Endothelial cell of umbilical vein (primary cell): Measurements from ENCODE around the gene GXYLT2. TPM values are rescaled to one million over a fixed set of nuclear protein-coding genes. Genes with fewer than 3 reads are reported as not detected.

Source experiments
- Bru-seq: library from RNA; stranded (reverse); fragments of 400-500 nt; gene quantifications from one replicate; lab custom pipeline; 2021; lab: Mats Ljungman, UMichigan
- BruChase-seq, 2 experiments: library from RNA; stranded (reverse); fragments of 400-500 nt; gene quantifications; one replicate each; lab custom pipeline; 2021; lab: Mats Ljungman, UMichigan
- BruUV-seq: library from RNA; stranded (reverse); fragments of 400-500 nt; replicated peaks from 2 replicates; lab custom pipeline; 2021; lab: Mats Ljungman, UMichigan
- CTCF ChIA-PET: fragments of 300-600, 350-600 bp; sonication (Branson Sonifier 250); formaldehyde crosslinking; loops from one replicate; lab custom pipeline; 2021; ENCODE audit warnings: antibody characterized with exemption, inconsistent platforms; lab: Charles Lee
- POLR2A ChIA-PET: fragments of 300-600, 350-600 bp; sonication (Branson Sonifier 250); formaldehyde crosslinking; loops from one replicate; lab custom pipeline; 2021; ENCODE audit warnings: antibody characterized with exemption, inconsistent platforms; lab: Charles Lee
- DNase-seq: peaks from one replicate; pipeline ENCODE4 v3.0.0-alpha.2; 2011; ENCODE audit warnings: low read depth, low spot score
- FAIRE-seq: peaks from 2 replicates; lab custom pipeline; 2011; peaks lifted over from hg19 to GRCh38; lab: Jason Lieb, UNC
- H2AFZ ChIP-seq: 2 replicates; pipeline ENCODE4 v1.6.0; 2012; ENCODE audit warnings: low read depth, low read length, control low read depth, inconsistent platforms
- H3K27ac ChIP-seq: 2 replicates; pipeline ENCODE4 v1.5.1; 2011; ENCODE audit warnings: low read depth, mild to moderate bottlenecking, control low read depth, low read length, moderate library complexity; ENCODE audit not compliant: insufficient read depth
- H3K27me3 ChIP-seq, 2 experiments: 2 replicates each; pipeline versions ENCODE4 v1.6.0 to v1.6.1; 2011; ENCODE audit warnings: low read length in 2 of 2, mixed read lengths in 1 of 2; ENCODE audit not compliant: control insufficient read depth in 2 of 2, insufficient read depth in 2 of 2
- H3K36me3 ChIP-seq, 2 experiments: 2 replicates in 1 of 2; 3 replicates in 1 of 2; pipeline ENCODE4 v1.5.1; 2011; ENCODE audit warnings: low read length in 2 of 2, mild to moderate bottlenecking in 1 of 2, moderate library complexity in 1 of 2; ENCODE audit not compliant: control insufficient read depth in 2 of 2, insufficient read depth in 2 of 2; ENCODE audit errors: extremely low read depth in 1 of 2
- H3K4me1 ChIP-seq: 3 replicates; pipeline ENCODE4 v1.5.1; 2011; ENCODE audit warnings: mild to moderate bottlenecking, low read length; ENCODE audit not compliant: control insufficient read depth, insufficient read depth; ENCODE audit errors: extremely low read depth
- H3K4me2 ChIP-seq: 2 replicates; pipeline ENCODE4 v1.6.1; 2011; ENCODE audit warnings: low read length, control low read depth, mixed read lengths; ENCODE audit not compliant: insufficient read depth
- H3K4me3 ChIP-seq, 3 experiments: fragments of 200-600 bp in 1 of 3; sonication (generic), shearing (Covaris generic) in 1 of 3; replicated peaks in 1 of 3; 2 replicates each; pipeline ENCODE4 v1.5.1; 2011 to 2016; ENCODE audit warnings: control low read depth in 3 of 3, low read length in 3 of 3, mild to moderate bottlenecking in 2 of 3, inconsistent platforms in 1 of 3, low read depth in 1 of 3, moderate library complexity in 1 of 3; ENCODE audit not compliant: insufficient read depth in 1 of 3
- H3K79me2 ChIP-seq: 2 replicates; pipeline ENCODE4 v1.6.0; 2012; ENCODE audit warnings: low read length, inconsistent platforms; ENCODE audit not compliant: control insufficient read depth, insufficient read depth
- H3K9ac ChIP-seq: replicated peaks from 2 replicates; pipeline ENCODE3; 2011; ENCODE audit warnings: low read length, control low read depth; ENCODE audit not compliant: insufficient read depth; ENCODE audit errors: extremely low read depth
- H3K9me1 ChIP-seq: replicated peaks from 3 replicates; pipeline ENCODE4 v1.6.0; 2011; ENCODE audit warnings: mild to moderate bottlenecking, low read length; ENCODE audit not compliant: control insufficient read depth, insufficient read depth; ENCODE audit errors: extremely low read depth
- H3K9me3 ChIP-seq: replicated peaks from 2 replicates; pipeline ENCODE4 v1.5.1; 2012; ENCODE audit warnings: low read length, inconsistent platforms; ENCODE audit not compliant: control insufficient read depth, insufficient read depth
- H4K20me1 ChIP-seq: replicated peaks from 2 replicates; pipeline ENCODE3; 2011; ENCODE audit warnings: mild to moderate bottlenecking, low read length; ENCODE audit not compliant: control insufficient read depth, insufficient read depth; ENCODE audit errors: extremely low read depth
- CTCF ChIP-seq, 2 donors: IDR thresholded peaks; 1 replicate in 1 of 2; 2 replicates in 1 of 2; pipeline ENCODE4 v1.5.1; 2011; ENCODE audit warnings: low read length in 2 of 2, mild to moderate bottlenecking in 2 of 2, moderate library complexity in 2 of 2, control low read depth in 1 of 2, inconsistent platforms in 1 of 2, low read depth in 1 of 2; ENCODE audit not compliant: insufficient read depth in 1 of 2; ENCODE audit errors: extremely low read depth in 1 of 2
- EZH2 ChIP-seq: IDR thresholded peaks from 2 replicates; pipeline ENCODE4 v1.6.1; 2012; ENCODE audit warnings: borderline replicate concordance, low read depth, mild to moderate bottlenecking, moderate library complexity, low read length, inconsistent platforms; ENCODE audit not compliant: severe bottlenecking
- dilution Hi-C: fragments of 300-500 bp; cut with MboI; formaldehyde crosslinking; loops from one replicate; pipeline ENCODE4 v1.15.0; 2019; ENCODE audit warnings: low sequenced_read_pairs; ENCODE audit not compliant: extremely low pct_ligation_motif_present
- intact Hi-C: fragments of 100-400 bp; cut with micrococcal nuclease; formaldehyde crosslinking; loops from one replicate; pipeline ENCODE4 v1.10.0; 2022
- long read RNA-seq: library from polyadenylated mRNA; stranded (forward); transcript quantifications from one replicate; pipeline ENCODE4 v2.0.0, GENCODE V29; 2021
- polyA minus RNA-seq, 3 experiments: library from RNA; depleted of rRNA, polyadenylated mRNA; stranded (reverse); fragments of >200 nt; gene quantifications; 1 replicate in 1 of 3; 2 replicates in 2 of 3; pipeline ENCODE4 v1.2.3, GENCODE V29; 2011
- polyA plus RNA-seq, 4 experiments: library from polyadenylated mRNA; depleted of rRNA in 3 of 4; stranded (reverse) in 3 of 4; unstranded in 1 of 4; fragments of >200 nt; gene quantifications; 2 replicates each; pipeline versions ENCODE4 v1.2.1 to v1.2.3, GENCODE V29; 2011 to 2012; ENCODE audit warnings: missing spikeins in 1 of 4
- total RNA-seq: library from RNA; stranded (reverse); gene quantifications from 2 replicates; pipeline ENCODE4 v1.2.3, GENCODE V29; 2021

The GXYLT2 gene
- 0.14 and 0.24 TPM in 2 replicates for total RNA-seq
- 0.05 and 0.07 TPM in 2 replicates for polyA plus RNA-seq
- polyA plus RNA-seq (2011; cell fraction: cytosol; rRNA removed): 0.09 and 0.10 TPM in 2 replicates
- 0.08 and 0.10 TPM in 2 replicates for polyA plus RNA-seq (2011; cell fraction: nucleus; rRNA removed)
- polyA plus RNA-seq (2012): 0.17 and 0.49 TPM in 2 replicates
- polyA minus RNA-seq: 0.08 and 0.39 TPM in 2 replicates
- polyA minus RNA-seq (2011; cell fraction: cytosol; rRNA and poly(A)+ RNA removed): 3.4 TPM
- polyA minus RNA-seq (2011; cell fraction: nucleus; rRNA and poly(A)+ RNA removed): not detected in 2 replicates
- percentile 11 among the genes with signal in this experiment for Bru-seq, nascent RNA
- BruChase-seq, experiment 1, labeled RNA remaining after a 6-hour chase: percentile 8 among the genes with signal in this experiment
- percentile 6 among the genes with signal in this experiment for BruChase-seq, experiment 2, labeled RNA remaining after a 2-hour chase
- long read RNA-seq: 0 reads

GRCh38 chr3:72887705-72888545, at the start of gene GXYLT2:
Gene GXYLT2, plus strand, starts transcription at chr3:72888046. Its CDS starts 188 bp downstream, at chr3:72888234.
- H3K27ac ChIP-seq: no peak within 1 kb of the TSS
- peak within 1 kb of the TSS; percentile 29 for H2AFZ ChIP-seq
- no peaks in the 10 kb centered on the region for H4K20me1 ChIP-seq
- ChIA-PET POLR2A (no interaction called here), CTCF (interaction anchor here (0.8 to 2.6 kb wide), 11 partner anchors 9 to 1013 kb away, joined by 3 to 14 read pairs (median 4); partner anchors contain the start of gene SHQ1)
- no peaks in the 10 kb centered on the region for H3K79me2 ChIP-seq
- no peak for FAIRE-seq
- no peaks in the 10 kb centered on the region for H3K9me3 ChIP-seq
- dilution Hi-C loops: no loop called here
- BruUV-seq: no TSS peak
- H3K4me1 ChIP-seq: peaks cover 5% of the 10 kb centered on the region
- H3K9me1 ChIP-seq: no peaks in the 10 kb centered on the region
- TF ChIP-seq CTCF (IDR thresholded peaks at IDR 0.05; ENCODE audit: extremely low read depth in 1 of 2, insufficient read depth in 1 of 2, low read depth in 1 of 2, low read length in 2 of 2): no peak
- peak; percentile 26 for TF ChIP-seq EZH2
- peak; percentile 34 for DNase-seq
- peak within 1 kb of the TSS; percentile 63 for H3K4me2 ChIP-seq
- H3K9ac ChIP-seq: no peak within 1 kb of the TSS
- H3K27me3 ChIP-seq: peaks cover 38 to 49% of the 10 kb centered on the region in 2 experiments
- H3K4me3 ChIP-seq: peak within 1 kb of the TSS in 2 of 3 experiments; percentile 11 to 12
- H3K36me3 ChIP-seq: no peaks in the 10 kb centered on the region
- intact Hi-C loops: no loop called here
